Measurements from ENCODE around the gene ICA1L. TPM values are rescaled to one million over a fixed set of nuclear protein-coding genes. Genes with fewer than 3 reads are reported as not detected.

Gene ICA1L
- polyA plus RNA-seq, 1 of the 3 experiments (the other 2 are of a cell fraction), result 3.7 TPM

DNA sequence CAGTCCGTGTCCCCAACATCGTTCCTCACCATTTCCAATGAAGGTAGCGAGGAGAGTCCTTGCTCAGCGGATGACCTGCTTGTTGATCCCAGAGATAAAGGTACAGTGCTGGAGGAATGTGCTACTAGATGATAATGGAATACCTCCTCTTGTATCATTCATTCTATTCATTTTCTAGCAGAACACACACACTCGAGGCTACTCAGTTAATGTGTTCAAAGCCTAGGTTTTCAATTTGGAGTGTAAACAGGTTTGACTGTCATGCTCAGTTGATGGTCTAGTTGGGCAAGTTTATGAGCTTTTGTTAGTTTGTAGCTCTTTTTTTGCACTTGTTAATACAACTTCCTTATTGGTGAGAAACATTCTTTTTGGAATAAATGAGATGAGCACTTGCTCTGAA is 114.2 kb downstream of the ICA1L start:
- Histone ChIP-seq H3K9me3 (no peaks in the 10 kb centered on the region), H3K9me2 (no peaks in the 10 kb centered on the region), H3K36me3 (replicated peaks in 1 of 2; ENCODE audit: control insufficient read depth in 1 of 2, insufficient read depth in 2 of 2, low read length in 1 of 2) (peaks cover 17 to 23% of the 10 kb centered on the region in 2 experiments), H3K4me1 (ENCODE audit: control insufficient read depth in 1 of 2, insufficient read depth in 2 of 2, low read depth in 1 of 2, low read length in 1 of 2) (no peaks in the 10 kb centered on the region), H3K4me3 (ENCODE audit: low read depth in 2 of 2, low read length in 1 of 2) (no peak overlapping the region), H2AFZ (ENCODE audit: low read depth) (no peak overlapping the region), H3K9ac (no peak overlapping the region), H3K4me2 (no peak overlapping the region), H4K20me1 (ENCODE audit: insufficient read depth) (no peaks in the 10 kb centered on the region), H3K79me2 (ENCODE audit: insufficient read depth) (no peaks in the 10 kb centered on the region), H3K27ac (ENCODE audit: low read depth in 2 of 2, low read length in 1 of 2) (no peak overlapping the region), H3K27me3 (ENCODE audit: insufficient read depth) (no peaks in the 10 kb centered on the region), H3F3A (replicated peaks; ENCODE audit: insufficient read depth) (no peaks in the 10 kb centered on the region)
- 99% methylated on average over 5 of the region's 5 CpGs for WGBS (ENCODE audit: low lambda C conversion rate)
- DNase-seq, result no peak
- ChIA-PET CTCF (no interaction called here), POLR2A (no interaction called here)
- TF ChIP-seq TAF1 (IDR thresholded peaks at IDR 0.05; ENCODE audit: borderline replicate concordance, low read depth, low read length), result no peak
- no peak for TF ChIP-seq EZH2phosphoT487 (IDR thresholded peaks at IDR 0.05; ENCODE audit: borderline replicate concordance, low read depth)
- TF ChIP-seq POLR2AphosphoS5 (IDR thresholded peaks at IDR 0.05; ENCODE audit: low read depth, low read length), result no peak
- TF ChIP-seq RFX5 (IDR thresholded peaks at IDR 0.05; ENCODE audit: low read length), result no peak
- TF ChIP-seq FOSL2 (IDR thresholded peaks at IDR 0.05; ENCODE audit: borderline replicate concordance, low read depth), result no peak
- TF ChIP-seq, protein P1, sequence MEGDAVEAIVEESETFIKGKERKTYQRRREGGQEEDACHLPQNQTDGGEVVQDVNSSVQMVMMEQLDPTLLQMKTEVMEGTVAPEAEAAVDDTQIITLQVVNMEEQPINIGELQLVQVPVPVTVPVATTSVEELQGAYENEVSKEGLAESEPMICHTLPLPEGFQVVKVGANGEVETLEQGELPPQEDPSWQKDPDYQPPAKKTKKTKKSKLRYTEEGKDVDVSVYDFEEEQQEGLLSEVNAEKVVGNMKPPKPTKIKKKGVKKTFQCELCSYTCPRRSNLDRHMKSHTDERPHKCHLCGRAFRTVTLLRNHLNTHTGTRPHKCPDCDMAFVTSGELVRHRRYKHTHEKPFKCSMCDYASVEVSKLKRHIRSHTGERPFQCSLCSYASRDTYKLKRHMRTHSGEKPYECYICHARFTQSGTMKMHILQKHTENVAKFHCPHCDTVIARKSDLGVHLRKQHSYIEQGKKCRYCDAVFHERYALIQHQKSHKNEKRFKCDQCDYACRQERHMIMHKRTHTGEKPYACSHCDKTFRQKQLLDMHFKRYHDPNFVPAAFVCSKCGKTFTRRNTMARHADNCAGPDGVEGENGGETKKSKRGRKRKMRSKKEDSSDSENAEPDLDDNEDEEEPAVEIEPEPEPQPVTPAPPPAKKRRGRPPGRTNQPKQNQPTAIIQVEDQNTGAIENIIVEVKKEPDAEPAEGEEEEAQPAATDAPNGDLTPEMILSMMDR (IDR thresholded peaks at IDR 0.05), result no peak
- no peak for TF ChIP-seq FOXJ3 (CRISPR knock-in tag; IDR thresholded peaks at IDR 0.05)
- TF ChIP-seq CHD2 (IDR thresholded peaks at IDR 0.05; ENCODE audit: low read length, partially characterized antibody), result no peak
- no peak for TF ChIP-seq TCF12 (IDR thresholded peaks at IDR 0.05)
- TF ChIP-seq GABPA (IDR thresholded peaks at IDR 0.05; ENCODE audit: low read depth), result no peak
- no peak for TF ChIP-seq NFIC (IDR thresholded peaks at IDR 0.05; ENCODE audit: borderline replicate concordance)
- no peak for TF ChIP-seq RAD21 (IDR thresholded peaks at IDR 0.05; ENCODE audit: low read length)
- no peak for TF ChIP-seq TEAD4 (IDR thresholded peaks at IDR 0.05; ENCODE audit: borderline replicate concordance, insufficient read depth)
- no peak for TF ChIP-seq FOXM1 (IDR thresholded peaks at IDR 0.05; ENCODE audit: low read depth)
- TF ChIP-seq YY1 (IDR thresholded peaks at IDR 0.05; ENCODE audit: low read depth), result no peak

DNA sequence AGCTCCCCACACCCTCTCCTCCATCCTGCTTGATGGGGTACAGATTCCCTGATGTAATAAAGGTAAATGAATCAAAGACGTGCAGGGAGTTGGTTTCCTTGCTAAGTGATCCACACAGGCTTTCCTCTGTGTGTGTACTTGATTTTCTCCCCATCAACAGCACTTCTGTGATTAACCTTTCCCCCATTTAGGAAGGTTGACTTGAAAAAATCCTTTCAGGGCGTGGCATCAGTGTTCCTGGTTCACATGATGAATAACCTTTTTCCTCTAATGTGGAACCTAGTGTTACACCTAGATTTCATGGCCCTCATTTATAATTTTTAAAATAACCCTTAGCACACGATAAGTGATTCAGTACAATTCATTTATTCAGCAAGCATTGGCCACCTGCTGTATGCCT is 115.0 kb downstream of the ICA1L start:
- 87% methylated on average over 3 of the region's 3 CpGs for WGBS (ENCODE audit: low lambda C conversion rate)
- Histone ChIP-seq H3K9me2 (no peaks in the 10 kb centered on the region), H3K4me2 (no peak overlapping the region), H4K20me1 (ENCODE audit: insufficient read depth) (no peaks in the 10 kb centered on the region), H3K4me3 (ENCODE audit: low read depth in 2 of 2, low read length in 1 of 2) (no peak overlapping the region), H3K9ac (no peak overlapping the region), H3K4me1 (ENCODE audit: control insufficient read depth in 1 of 2, insufficient read depth in 2 of 2, low read depth in 1 of 2, low read length in 1 of 2) (no peaks in the 10 kb centered on the region), H3K79me2 (ENCODE audit: insufficient read depth) (no peaks in the 10 kb centered on the region), H3K27me3 (ENCODE audit: insufficient read depth) (no peaks in the 10 kb centered on the region), H3K27ac (ENCODE audit: low read depth in 2 of 2, low read length in 1 of 2) (no peak overlapping the region), H3K9me3 (no peaks in the 10 kb centered on the region), H3F3A (replicated peaks; ENCODE audit: insufficient read depth) (no peaks in the 10 kb centered on the region), H2AFZ (ENCODE audit: low read depth) (no peak overlapping the region), H3K36me3 (replicated peaks in 1 of 2; ENCODE audit: control insufficient read depth in 1 of 2, insufficient read depth in 2 of 2, low read length in 1 of 2) (peaks cover 17 to 18% of the 10 kb centered on the region in 2 experiments)
- ChIA-PET CTCF (no interaction called here), POLR2A (no interaction called here)
- no peak for DNase-seq
- TF ChIP-seq TAF1 (IDR thresholded peaks at IDR 0.05; ENCODE audit: borderline replicate concordance, low read depth, low read length) (no peak), EZH2phosphoT487 (IDR thresholded peaks at IDR 0.05; ENCODE audit: borderline replicate concordance, low read depth) (no peak), NFIC (IDR thresholded peaks at IDR 0.05; ENCODE audit: borderline replicate concordance) (no peak), EP300 (IDR thresholded peaks at IDR 0.05; ENCODE audit: borderline replicate concordance in 1 of 2, low read depth in 1 of 2, low read length in 1 of 2) (no peak), RXRA (IDR thresholded peaks at IDR 0.05; ENCODE audit: borderline replicate concordance, low read depth) (no peak), ELF1 (IDR thresholded peaks at IDR 0.05) (no peak), GABPA (IDR thresholded peaks at IDR 0.05; ENCODE audit: low read depth) (no peak), YY1 (IDR thresholded peaks at IDR 0.05; ENCODE audit: low read depth) (no peak), FOXM1 (IDR thresholded peaks at IDR 0.05; ENCODE audit: low read depth) (no peak), GATA2 (CRISPR knock-in tag; IDR thresholded peaks at IDR 0.05) (no peak)
- TF ChIP-seq, protein P2, sequence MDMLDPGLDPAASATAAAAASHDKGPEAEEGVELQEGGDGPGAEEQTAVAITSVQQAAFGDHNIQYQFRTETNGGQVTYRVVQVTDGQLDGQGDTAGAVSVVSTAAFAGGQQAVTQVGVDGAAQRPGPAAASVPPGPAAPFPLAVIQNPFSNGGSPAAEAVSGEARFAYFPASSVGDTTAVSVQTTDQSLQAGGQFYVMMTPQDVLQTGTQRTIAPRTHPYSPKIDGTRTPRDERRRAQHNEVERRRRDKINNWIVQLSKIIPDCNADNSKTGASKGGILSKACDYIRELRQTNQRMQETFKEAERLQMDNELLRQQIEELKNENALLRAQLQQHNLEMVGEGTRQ (IDR thresholded peaks at IDR 0.05; ENCODE audit: borderline replicate concordance, low read depth, low read length), result no peak
- TF ChIP-seq, protein P3, sequence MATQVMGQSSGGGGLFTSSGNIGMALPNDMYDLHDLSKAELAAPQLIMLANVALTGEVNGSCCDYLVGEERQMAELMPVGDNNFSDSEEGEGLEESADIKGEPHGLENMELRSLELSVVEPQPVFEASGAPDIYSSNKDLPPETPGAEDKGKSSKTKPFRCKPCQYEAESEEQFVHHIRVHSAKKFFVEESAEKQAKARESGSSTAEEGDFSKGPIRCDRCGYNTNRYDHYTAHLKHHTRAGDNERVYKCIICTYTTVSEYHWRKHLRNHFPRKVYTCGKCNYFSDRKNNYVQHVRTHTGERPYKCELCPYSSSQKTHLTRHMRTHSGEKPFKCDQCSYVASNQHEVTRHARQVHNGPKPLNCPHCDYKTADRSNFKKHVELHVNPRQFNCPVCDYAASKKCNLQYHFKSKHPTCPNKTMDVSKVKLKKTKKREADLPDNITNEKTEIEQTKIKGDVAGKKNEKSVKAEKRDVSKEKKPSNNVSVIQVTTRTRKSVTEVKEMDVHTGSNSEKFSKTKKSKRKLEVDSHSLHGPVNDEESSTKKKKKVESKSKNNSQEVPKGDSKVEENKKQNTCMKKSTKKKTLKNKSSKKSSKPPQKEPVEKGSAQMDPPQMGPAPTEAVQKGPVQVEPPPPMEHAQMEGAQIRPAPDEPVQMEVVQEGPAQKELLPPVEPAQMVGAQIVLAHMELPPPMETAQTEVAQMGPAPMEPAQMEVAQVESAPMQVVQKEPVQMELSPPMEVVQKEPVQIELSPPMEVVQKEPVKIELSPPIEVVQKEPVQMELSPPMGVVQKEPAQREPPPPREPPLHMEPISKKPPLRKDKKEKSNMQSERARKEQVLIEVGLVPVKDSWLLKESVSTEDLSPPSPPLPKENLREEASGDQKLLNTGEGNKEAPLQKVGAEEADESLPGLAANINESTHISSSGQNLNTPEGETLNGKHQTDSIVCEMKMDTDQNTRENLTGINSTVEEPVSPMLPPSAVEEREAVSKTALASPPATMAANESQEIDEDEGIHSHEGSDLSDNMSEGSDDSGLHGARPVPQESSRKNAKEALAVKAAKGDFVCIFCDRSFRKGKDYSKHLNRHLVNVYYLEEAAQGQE (IDR thresholded peaks at IDR 0.05; ENCODE audit: low read depth, low read length), result no peak
- TF ChIP-seq, protein P4, sequence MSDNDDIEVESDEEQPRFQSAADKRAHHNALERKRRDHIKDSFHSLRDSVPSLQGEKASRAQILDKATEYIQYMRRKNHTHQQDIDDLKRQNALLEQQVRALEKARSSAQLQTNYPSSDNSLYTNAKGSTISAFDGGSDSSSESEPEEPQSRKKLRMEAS (IDR thresholded peaks at IDR 0.05; ENCODE audit: low read depth), result no peak
